IPS-20b (cell line): ENCODE measurements around the gene ATP10D.
A peak's percentile ranks its signal among the peaks of the same experiment; 100 is the strongest.

Experiments used
- H3K27ac ChIP-seq: one replicate; pipeline ENCODE4 v1.5.1; 2013; ENCODE audit warnings: low read length
- H3K27me3 ChIP-seq: 2 replicates; pipeline ENCODE4 v1.6.1; 2013; ENCODE audit warnings: mild to moderate bottlenecking, low read length, inconsistent platforms; ENCODE audit not compliant: insufficient read depth
- H3K36me3 ChIP-seq: 2 replicates; pipeline ENCODE4 v1.6.1; 2013; ENCODE audit warnings: low read depth, mild to moderate bottlenecking, inconsistent platforms, low read length, moderate library complexity; ENCODE audit not compliant: insufficient read depth
- H3K4me1 ChIP-seq: 2 replicates; pipeline ENCODE4 v1.6.1; 2013; ENCODE audit warnings: mild to moderate bottlenecking, control low read depth, inconsistent platforms, low read length, moderate library complexity; ENCODE audit not compliant: insufficient read depth
- H3K4me3 ChIP-seq: 2 replicates; pipeline ENCODE4 v1.5.1; 2013; ENCODE audit warnings: mild to moderate bottlenecking, low read length, inconsistent platforms
- H3K9ac ChIP-seq: 2 replicates; pipeline ENCODE4 v1.6.1; 2013; ENCODE audit warnings: low read depth, mild to moderate bottlenecking, inconsistent platforms, low read length, moderate library complexity
- H3K9me3 ChIP-seq: 2 replicates; pipeline ENCODE4 v1.6.1; 2013; ENCODE audit warnings: mild to moderate bottlenecking, low read depth, low read length, inconsistent platforms; ENCODE audit not compliant: insufficient read depth

Gene ATP10D

DNA sequence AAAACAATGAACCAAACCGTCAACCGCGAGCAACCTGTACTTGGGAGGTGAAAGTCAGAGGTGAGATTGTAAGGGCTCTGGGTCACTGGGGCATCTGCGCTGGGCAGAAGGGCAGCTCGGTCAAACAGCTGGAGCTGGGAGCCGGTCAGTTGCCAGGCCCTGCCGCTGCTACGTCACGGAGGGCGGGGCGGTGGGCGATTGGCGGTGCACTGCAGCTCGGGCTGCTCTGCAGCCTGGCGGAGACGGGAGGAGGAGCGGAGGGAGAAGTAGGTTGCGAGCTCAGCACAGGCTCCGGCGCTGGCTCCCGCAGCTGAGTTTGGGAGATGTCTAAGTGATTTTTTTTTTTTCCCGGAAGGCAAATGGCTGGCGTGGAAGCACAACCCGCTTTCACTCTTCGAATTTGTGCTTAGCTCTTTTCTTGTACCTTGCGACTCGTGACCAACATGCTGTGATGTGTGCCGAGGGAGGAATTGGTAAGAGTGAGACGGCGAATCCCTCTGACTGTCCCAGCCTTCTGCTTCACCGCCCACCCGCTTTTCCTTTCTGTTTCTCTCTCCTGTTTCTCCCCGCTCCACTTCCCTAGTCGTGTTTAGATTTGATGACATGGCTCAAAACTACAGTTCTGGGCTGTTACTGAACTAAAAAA, at the start of gene ATP10D:
TSS of gene ATP10D (plus strand) at position 229 of the 646 bp plus-strand sequence. CDS start 27,266 bp downstream, outside the sequence.
- Histone ChIP-seq H3K9me3 (no peaks in the 10 kb centered on the region), H3K36me3 (no peaks in the 10 kb centered on the region), H3K27me3 (peaks cover 10% of the 10 kb centered on the region), H3K4me1 (no peaks in the 10 kb centered on the region), H3K9ac (peak within 1 kb of the TSS; percentile 83), H3K4me3 (peak within 1 kb of the TSS; percentile 98), H3K27ac (no peak within 1 kb of the TSS)

DNA sequence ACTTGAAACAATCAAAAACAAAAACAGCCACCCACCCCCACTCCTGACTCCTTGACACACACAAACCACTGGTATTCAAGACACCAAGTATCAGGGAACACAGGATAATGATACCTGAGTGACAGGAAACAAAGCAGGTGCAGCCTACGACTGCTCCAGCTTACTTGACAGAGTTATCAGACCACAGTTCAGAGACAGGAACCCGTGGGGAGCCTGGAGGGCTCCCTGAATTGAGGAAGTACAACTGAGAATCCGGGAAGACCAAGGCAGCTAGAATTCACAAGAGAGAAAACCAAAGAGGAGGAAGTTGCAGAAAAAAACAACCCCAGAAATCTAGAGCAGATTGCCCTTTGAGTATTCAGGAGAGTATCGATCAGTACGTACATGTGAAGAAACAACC, 42.1 kb upstream of the ATP10D start:
- H3K9me3 ChIP-seq = no peaks in the 10 kb centered on the region
- no peaks in the 10 kb centered on the region for H3K36me3 ChIP-seq
- no peak overlapping the region for H3K9ac ChIP-seq
- H3K27me3 ChIP-seq = no peaks in the 10 kb centered on the region
- H3K4me3 ChIP-seq = no peak overlapping the region
- peaks cover 2% of the 10 kb centered on the region; the same call in 1 of the 2 replicates for H3K4me1 ChIP-seq
- no peak overlapping the region for H3K27ac ChIP-seq

DNA sequence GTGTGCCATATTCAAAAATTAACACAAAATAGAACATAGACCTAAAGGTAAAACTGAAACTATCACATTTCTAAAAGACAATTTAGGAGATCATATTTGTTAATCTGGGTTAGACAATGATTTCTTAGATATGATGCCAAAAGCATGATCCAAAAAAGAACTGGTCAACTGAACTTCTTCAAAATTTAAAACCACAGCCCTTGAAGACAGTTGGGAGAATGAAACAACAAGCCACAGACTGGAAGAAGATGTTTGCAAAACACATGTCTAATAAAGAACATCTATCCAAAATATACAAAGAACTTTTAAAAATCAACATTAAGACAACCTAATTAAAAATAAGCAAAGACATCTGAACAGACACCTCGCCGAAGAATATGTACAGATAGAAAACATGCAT, 41.0 kb upstream of the ATP10D start:
- Histone ChIP-seq H3K36me3 (no peaks in the 10 kb centered on the region), H3K9ac (no peak overlapping the region), H3K27ac (no peak overlapping the region), H3K4me3 (no peak overlapping the region), H3K27me3 (no peaks in the 10 kb centered on the region), H3K4me1 (peaks cover 2% of the 10 kb centered on the region; the same call in 1 of the 2 replicates), H3K9me3 (no peaks in the 10 kb centered on the region)

DNA sequence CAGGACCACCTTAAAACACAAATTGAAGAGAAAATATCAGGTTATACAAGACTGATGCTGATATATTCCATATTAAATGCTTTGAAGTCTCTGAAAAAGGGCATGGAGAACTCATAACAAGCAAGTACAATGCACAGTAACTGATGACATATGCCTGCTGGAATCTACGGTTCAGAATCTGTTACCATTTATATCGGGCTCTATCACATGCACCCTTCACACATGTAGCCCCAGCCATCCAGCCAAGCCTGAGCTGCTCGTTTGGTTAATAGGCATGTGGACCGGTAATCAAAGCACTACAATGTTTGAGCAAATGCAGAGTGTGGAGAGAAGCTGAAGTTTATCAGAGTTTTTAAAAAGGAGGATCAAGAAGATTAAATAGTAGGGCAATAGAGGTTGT, 33.4 kb upstream of the ATP10D start:
- Histone ChIP-seq H3K27me3 (no peaks in the 10 kb centered on the region), H3K36me3 (no peaks in the 10 kb centered on the region)

DNA sequence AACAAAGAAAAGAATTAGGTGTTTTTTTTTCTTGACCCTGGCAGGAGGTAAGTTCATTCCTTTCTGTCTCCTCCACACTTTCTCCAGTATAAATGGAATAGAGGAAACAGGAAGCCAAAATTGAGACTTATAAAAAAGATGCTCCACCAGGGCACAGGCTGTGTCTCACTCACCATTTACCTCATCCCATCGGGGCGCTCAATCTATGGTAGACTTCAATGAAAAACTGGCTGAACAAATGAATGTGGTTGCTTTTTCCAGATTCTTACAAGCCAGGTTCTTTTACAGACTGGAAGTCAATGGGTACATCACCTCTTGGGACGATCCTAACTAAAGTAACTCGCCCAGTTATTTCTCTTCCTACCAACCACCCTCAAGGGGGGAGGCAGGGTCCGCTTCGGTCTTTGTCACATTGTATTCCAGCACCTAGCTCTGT, 22.3 kb upstream of the ATP10D start:
- H3K27ac ChIP-seq = no peak overlapping the region

More for the DNA sequence above, 33.4 kb upstream of the ATP10D start:
- Histone ChIP-seq H3K4me3 (no peak overlapping the region), H3K9me3 (no peaks in the 10 kb centered on the region), H3K27ac (no peak overlapping the region), H3K4me1 (no peaks in the 10 kb centered on the region), H3K9ac (no peak overlapping the region)

DNA sequence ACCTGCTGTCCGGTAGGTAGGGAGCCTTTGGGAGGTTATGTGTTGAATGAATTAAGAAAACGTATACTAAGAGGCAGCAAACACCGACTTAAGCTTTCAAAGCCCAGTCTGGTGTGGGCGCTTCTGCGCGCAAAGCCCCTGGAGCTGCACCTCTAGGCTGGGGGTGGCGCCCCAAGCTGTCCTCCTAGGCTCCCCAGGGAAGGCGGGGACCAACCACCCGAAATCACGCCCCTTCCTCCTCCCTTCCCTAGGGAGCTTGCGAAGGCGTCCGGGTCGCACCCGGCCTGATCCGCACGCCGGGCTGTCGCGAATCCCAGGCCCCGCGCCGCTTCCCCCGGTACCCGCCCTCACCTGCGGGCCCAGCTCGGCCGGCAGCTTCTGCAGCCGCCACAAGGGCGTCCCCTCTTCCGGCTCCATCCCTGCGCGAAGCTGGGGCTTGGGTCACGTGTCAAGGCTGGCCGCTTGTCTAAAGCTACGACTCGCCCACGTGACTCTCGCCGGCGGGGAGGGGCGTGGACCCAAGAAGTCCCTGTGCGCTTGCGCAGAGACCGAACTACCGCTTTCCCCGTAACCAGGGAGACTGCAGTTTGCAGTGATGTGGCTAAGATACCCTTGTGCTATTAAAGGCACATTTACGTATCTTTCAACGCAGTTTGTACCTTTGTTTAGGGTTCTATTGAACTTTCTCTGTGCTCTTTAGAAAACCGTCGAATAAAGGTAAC, 21.7 kb upstream of the ATP10D start, which contains the start of gene COMMD8:
TSS of gene COMMD8 (minus strand) at position 468 of the 722 bp plus-strand sequence. CDS start at position 417, 51 bp downstream.
- H3K9ac ChIP-seq = peak within 1 kb of the TSS; percentile 86
- no peaks in the 10 kb centered on the region for H3K9me3 ChIP-seq
- no peaks in the 10 kb centered on the region for H3K27me3 ChIP-seq
- H3K27ac ChIP-seq = no peak within 1 kb of the TSS
- H3K36me3 ChIP-seq = no peaks in the 10 kb centered on the region
- peaks cover 4% of the 10 kb centered on the region; the same call in 1 of the 2 replicates for H3K4me1 ChIP-seq
- H3K4me3 ChIP-seq = peak within 1 kb of the TSS; percentile 96

More for the DNA sequence above, 22.3 kb upstream of the ATP10D start:
- Histone ChIP-seq H3K4me1 (peaks cover 4% of the 10 kb centered on the region; the same call in 1 of the 2 replicates), H3K36me3 (no peaks in the 10 kb centered on the region), H3K4me3 (peak overlapping the region; percentile 96), H3K27me3 (no peaks in the 10 kb centered on the region), H3K9ac (peak overlapping the region; percentile 86), H3K9me3 (no peaks in the 10 kb centered on the region)

DNA sequence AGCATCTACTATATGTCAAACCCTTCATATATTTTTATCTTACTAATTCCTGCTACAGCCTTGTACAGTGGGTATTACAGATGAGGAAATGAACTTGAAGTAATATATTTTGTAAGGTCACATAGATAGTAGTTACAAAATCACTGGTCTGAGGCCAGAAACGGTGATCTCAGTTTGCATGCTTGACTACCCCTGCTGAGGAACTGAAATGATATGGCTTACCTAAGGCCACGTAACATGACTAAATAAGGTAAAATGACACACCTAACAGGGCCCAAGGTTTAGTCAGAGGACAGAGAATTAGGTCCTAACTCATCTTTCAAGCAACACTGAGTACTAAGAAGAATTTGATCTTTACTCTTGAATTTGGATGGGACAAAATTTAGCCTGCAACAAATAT, 20.1 kb upstream of the ATP10D start:
- H3K9ac ChIP-seq = no peak overlapping the region
- H3K27ac ChIP-seq = no peak overlapping the region
- no peaks in the 10 kb centered on the region for H3K9me3 ChIP-seq
- no peaks in the 10 kb centered on the region for H3K27me3 ChIP-seq
- no peaks in the 10 kb centered on the region for H3K36me3 ChIP-seq
- peaks cover 4% of the 10 kb centered on the region; the same call in 1 of the 2 replicates for H3K4me1 ChIP-seq
- no peak overlapping the region for H3K4me3 ChIP-seq

DNA sequence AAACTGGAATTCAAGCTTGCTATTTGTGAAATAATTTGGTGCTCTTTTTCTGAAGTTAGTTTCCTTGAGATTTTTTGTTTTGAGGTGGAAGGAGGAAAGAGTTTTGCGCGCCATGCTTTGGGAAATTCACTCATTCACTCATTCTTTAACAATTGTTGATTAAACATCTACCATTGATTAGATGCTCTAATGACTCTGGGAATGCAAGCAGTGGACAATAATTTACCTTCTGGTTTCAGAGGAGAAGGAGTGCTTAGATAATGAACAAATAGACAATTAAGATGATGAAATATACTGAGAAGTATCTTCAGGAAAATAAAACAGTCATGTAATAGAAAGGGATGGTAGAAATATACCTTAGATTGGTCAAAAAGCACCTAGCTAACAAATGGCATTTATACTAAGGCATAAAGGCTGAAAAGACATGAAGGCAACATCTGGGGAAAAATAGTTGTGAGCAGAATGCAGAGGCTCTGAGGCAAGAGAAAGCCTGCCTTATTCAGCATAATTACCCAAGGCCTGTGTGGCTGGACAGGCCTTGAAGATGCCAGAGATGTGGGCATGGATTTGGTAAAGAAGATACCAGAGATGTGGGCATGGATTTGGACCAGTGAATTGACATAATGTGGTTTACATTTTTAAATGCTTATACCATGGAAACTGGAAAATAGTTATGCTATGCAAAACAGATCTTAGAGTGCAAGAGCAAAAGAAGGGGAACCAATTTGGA, 18.9 kb upstream of the ATP10D start:
- Histone ChIP-seq H3K27ac (no peak overlapping the region), H3K9ac (no peak overlapping the region), H3K4me1 (peaks cover 4% of the 10 kb centered on the region; the same call in 1 of the 2 replicates), H3K9me3 (no peaks in the 10 kb centered on the region), H3K36me3 (no peaks in the 10 kb centered on the region), H3K27me3 (no peaks in the 10 kb centered on the region), H3K4me3 (no peak overlapping the region)

DNA sequence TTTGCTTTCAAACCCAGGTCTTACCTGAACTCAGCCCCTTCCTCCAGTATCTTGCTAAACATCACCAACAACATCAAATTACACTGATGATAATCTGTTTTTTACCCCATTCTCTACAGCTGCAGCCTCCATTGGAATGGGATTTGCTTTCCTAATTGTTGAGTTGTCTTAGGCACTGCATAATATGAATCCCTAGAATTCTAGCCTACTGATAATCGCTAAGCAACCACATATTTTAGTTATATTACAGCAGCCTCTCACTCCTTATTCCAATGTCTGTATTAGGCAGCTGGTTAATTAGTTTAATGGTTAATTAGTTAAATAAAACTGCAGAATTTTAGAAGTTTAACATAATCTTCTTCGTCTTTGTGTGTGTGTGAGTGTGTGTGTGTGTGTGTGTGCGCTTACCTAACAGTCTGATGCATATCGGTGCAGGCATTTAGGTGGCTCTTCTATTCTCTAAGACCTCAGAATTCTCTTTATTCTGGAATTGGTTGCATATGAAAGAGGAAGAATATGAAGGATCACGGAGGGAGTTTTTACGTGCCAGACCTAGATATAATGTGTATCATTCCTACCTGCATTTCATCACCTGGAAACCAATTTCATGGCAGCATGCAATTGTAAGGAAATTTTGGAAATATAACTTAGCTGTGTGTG, 16.2 kb upstream of the ATP10D start:
- Histone ChIP-seq H3K27me3 (no peaks in the 10 kb centered on the region), H3K9me3 (no peaks in the 10 kb centered on the region), H3K9ac (no peak overlapping the region), H3K4me1 (no peaks in the 10 kb centered on the region), H3K36me3 (no peaks in the 10 kb centered on the region), H3K27ac (no peak overlapping the region), H3K4me3 (no peak overlapping the region)

DNA sequence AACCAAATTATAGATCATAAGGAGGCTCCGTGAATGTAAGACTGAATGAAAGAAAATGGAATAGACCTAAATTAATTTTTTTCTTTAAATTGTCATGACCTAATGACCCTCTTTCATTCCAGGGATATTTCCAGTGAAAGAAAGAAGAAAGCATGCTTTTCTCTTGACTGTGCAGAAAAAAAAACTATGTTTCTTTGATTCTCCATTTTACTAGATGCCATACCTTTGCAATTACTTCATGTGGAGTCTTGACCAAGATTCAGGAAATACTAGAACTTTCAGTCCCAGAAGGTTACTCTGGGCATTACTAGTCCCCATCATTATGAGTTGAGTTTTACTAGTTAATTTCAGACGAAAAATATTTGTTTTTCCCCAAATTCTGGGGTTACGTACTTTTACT, 15.1 kb upstream of the ATP10D start:
- Histone ChIP-seq H3K4me1 (no peaks in the 10 kb centered on the region), H3K9me3 (no peaks in the 10 kb centered on the region), H3K4me3 (no peak overlapping the region), H3K9ac (no peak overlapping the region), H3K36me3 (no peaks in the 10 kb centered on the region), H3K27ac (no peak overlapping the region), H3K27me3 (no peaks in the 10 kb centered on the region)

DNA sequence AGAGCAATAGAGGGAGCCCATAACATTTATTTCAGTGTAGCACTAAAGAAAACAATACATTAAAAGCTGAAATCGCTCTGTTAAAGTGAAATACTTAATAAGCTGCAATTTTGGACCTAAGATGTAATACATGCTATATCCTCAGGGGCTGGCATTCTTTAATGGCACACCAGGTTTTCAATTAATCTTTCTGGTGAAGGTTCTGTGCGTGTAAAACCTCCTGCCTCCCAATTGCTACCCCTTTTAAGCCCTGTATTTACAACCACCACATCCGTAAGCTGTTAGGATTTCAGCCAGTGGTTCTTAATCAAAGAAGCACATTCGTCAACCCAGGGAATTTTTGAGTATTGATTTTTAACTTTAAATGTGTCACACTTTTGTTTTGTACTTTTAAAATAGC, 14.0 kb upstream of the ATP10D start:
- Histone ChIP-seq H3K36me3 (no peaks in the 10 kb centered on the region), H3K4me1 (no peaks in the 10 kb centered on the region), H3K9me3 (no peaks in the 10 kb centered on the region), H3K27me3 (no peaks in the 10 kb centered on the region), H3K4me3 (no peak overlapping the region), H3K9ac (no peak overlapping the region), H3K27ac (no peak overlapping the region)
